Colonic mucosa (tissue), 2 donors: ENCODE data around the gene CACNG4. TPM values are rescaled to one million over a fixed set of nuclear protein-coding genes. Genes with fewer than 3 reads are reported as not detected.

Experiments
- total RNA-seq, 2 donors: library from RNA; stranded (reverse); fragmentation: NEBNext Ultra II Directional in 1 of 2; extraction: Animal tissue kit (Norgen Biotek cat#: 25700) in 1 of 2; gene quantifications; one replicate each; pipeline ENCODE4 v1.2.1, GENCODE V29; 2021
- donor health status: DM: no; HTN: no; CAD: no.
- donor health status: DM: no; HTN: no; CAD: no.

CACNG4 gene
- total RNA-seq, 2 donors from 2014 or later = 0.20 to 0.35 TPM

Other genes starting within 250 kb of the CACNG4 start
- under 1 TPM in 1 of 2 donors, not detected in 1; 0.19 TPM for gene CACNG5, start 129.6 kb upstream of the CACNG4 start, total RNA-seq
- not detected for gene CACNG1, start 79.8 kb downstream of the CACNG4 start, total RNA-seq